Skeletal muscle satellite cell (primary cell): ENCODE measurements around the gene MADCAM1.
A peak's percentile ranks its signal among the peaks of the same experiment; 100 is the strongest.

Experiments used
- H3K27me3 ChIP-seq: 2 replicates; pipeline ENCODE4 v1.7.0; 2013; ENCODE audit warnings: low read length; ENCODE audit not compliant: control insufficient read depth, insufficient read depth
- H3K36me3 ChIP-seq: 2 replicates; pipeline ENCODE4 v1.7.0; 2013; ENCODE audit warnings: mild to moderate bottlenecking, control low read depth, low read length; ENCODE audit not compliant: insufficient read depth
- H3K4me1 ChIP-seq: 2 replicates; pipeline ENCODE4 v1.7.0; 2013; ENCODE audit warnings: low read length; ENCODE audit not compliant: control insufficient read depth, insufficient read depth
- H3K4me2 ChIP-seq: 2 replicates; pipeline ENCODE4 v1.7.0; 2013; ENCODE audit warnings: mild to moderate bottlenecking, low read length
- H3K4me3 ChIP-seq: 2 replicates; pipeline ENCODE4 v1.7.0; 2013; ENCODE audit warnings: low read length
- H3K9ac ChIP-seq: 2 replicates; pipeline ENCODE4 v1.7.0; 2013; ENCODE audit warnings: mild to moderate bottlenecking, low read depth, low read length, moderate library complexity
- H3K9me3 ChIP-seq: replicated peaks from 2 replicates; pipeline ENCODE4 v1.7.0; 2013; ENCODE audit warnings: mild to moderate bottlenecking, control low read depth, low read length

The MADCAM1 gene

GRCh38 chr19:483332-484072 lies 12.8 kb upstream of the MADCAM1 start:
- peaks cover 11% of the 10 kb centered on the region for H3K27me3 ChIP-seq
- H3K9ac ChIP-seq: no peak overlapping the region
- H3K36me3 ChIP-seq: no peaks in the 10 kb centered on the region
- H3K4me3 ChIP-seq: no peak overlapping the region
- H3K4me2 ChIP-seq: no peak overlapping the region
- no peaks in the 10 kb centered on the region for H3K9me3 ChIP-seq
- H3K4me1 ChIP-seq: peaks cover 14% of the 10 kb centered on the region

DNA sequence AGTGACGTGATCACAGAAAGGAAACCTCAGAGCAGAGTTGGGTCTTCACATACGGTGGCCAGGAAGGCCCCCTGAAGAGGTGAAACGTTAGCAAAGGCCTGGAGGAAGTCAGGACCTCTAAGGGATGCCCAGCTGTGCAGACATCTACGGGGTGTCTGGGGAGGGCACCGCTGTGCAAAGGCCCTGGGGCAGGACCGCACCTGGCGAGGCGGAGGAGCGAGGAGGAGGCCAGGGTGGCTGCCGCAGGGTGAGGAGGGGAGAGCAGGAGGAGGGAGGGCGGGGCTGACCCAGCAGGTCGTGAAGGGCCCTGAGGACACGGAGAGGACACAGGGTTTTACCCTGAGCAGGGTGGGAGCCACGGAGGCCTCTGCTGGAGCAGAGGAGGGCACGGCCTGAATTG lies 11.8 kb upstream of the MADCAM1 start:
- H3K27me3 ChIP-seq: peaks cover 11% of the 10 kb centered on the region
- H3K4me2 ChIP-seq: no peak overlapping the region
- H3K9ac ChIP-seq: no peak overlapping the region
- peaks cover 15% of the 10 kb centered on the region for H3K4me1 ChIP-seq
- H3K4me3 ChIP-seq: no peak overlapping the region
- no peaks in the 10 kb centered on the region for H3K36me3 ChIP-seq
- H3K9me3 ChIP-seq: no peaks in the 10 kb centered on the region

DNA sequence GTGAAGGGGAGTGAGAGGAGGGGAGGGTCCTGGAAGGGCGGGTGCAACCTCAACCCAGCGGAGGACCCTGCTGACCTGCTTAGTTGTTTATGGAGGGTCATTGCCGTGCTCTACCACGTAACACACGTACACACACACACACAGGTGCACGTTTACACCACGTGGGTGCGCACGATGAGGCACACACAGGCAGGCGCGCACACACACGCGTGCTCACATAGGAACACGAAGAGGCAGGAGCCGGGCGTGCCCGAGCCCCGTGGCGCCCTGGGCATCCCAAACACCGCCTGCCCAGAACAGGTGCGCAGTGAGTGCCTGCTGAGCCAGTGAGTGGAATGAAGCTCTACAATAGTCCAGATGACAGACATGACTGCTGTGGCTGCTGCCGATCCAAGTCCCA lies 11.2 kb upstream of the MADCAM1 start:
- H3K9ac ChIP-seq: peak overlapping the region; percentile 50
- H3K4me3 ChIP-seq: peak overlapping the region; percentile 55
- no peaks in the 10 kb centered on the region for H3K9me3 ChIP-seq
- H3K36me3 ChIP-seq: no peaks in the 10 kb centered on the region
- peak overlapping the region; percentile 60 for H3K4me2 ChIP-seq
- H3K27me3 ChIP-seq: peaks cover 11% of the 10 kb centered on the region
- H3K4me1 ChIP-seq: peaks cover 18% of the 10 kb centered on the region

DNA sequence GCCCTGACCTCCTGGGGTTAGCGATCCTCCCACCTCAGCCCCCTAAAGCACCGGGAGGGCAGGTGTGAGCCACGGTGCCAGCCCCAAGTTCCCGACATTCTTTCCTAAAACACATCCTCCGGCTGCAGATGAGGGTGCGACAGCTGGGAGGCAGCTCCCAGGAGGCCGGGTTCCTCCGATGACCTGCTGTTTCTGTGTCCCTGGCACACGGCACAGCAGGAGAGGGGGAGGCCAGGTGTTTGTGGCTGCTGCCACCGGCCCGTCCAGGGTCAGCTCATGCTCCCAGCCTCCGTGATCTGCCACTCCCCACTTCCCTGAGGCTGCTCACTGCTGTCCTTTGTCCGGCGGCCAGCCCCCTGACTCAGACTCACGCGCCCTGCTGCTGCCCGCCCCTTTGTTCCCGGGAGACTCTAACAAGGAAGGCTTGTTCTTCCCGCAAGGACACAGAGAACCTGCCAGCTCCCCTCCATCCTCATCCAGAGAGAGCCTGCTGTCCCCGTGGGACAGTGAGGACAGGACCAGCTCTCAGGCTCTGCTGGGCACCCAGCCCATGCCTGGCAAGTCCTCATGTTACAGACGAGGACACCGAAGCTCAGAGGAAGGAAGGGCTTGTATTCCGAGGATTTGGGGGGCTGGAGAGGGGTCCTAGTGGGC lies 10.6 kb upstream of the MADCAM1 start:
- no peaks in the 10 kb centered on the region for H3K9me3 ChIP-seq
- peak overlapping the region; percentile 55 for H3K4me3 ChIP-seq
- peaks cover 11% of the 10 kb centered on the region for H3K27me3 ChIP-seq
- peak overlapping the region; percentile 60 for H3K4me2 ChIP-seq
- peaks cover 18% of the 10 kb centered on the region for H3K4me1 ChIP-seq
- peak overlapping the region; percentile 50 for H3K9ac ChIP-seq
- H3K36me3 ChIP-seq: no peaks in the 10 kb centered on the region

GRCh38 chr19:488505-489417 lies 7.5 kb upstream of the MADCAM1 start:
- H3K9me3 ChIP-seq: no peaks in the 10 kb centered on the region
- peaks cover 11% of the 10 kb centered on the region for H3K27me3 ChIP-seq
- H3K4me3 ChIP-seq: peak overlapping the region; percentile 93
- H3K9ac ChIP-seq: peak overlapping the region; percentile 100
- peaks cover 18% of the 10 kb centered on the region for H3K4me1 ChIP-seq
- H3K4me2 ChIP-seq: peak overlapping the region; percentile 99
- no peaks in the 10 kb centered on the region for H3K36me3 ChIP-seq

DNA sequence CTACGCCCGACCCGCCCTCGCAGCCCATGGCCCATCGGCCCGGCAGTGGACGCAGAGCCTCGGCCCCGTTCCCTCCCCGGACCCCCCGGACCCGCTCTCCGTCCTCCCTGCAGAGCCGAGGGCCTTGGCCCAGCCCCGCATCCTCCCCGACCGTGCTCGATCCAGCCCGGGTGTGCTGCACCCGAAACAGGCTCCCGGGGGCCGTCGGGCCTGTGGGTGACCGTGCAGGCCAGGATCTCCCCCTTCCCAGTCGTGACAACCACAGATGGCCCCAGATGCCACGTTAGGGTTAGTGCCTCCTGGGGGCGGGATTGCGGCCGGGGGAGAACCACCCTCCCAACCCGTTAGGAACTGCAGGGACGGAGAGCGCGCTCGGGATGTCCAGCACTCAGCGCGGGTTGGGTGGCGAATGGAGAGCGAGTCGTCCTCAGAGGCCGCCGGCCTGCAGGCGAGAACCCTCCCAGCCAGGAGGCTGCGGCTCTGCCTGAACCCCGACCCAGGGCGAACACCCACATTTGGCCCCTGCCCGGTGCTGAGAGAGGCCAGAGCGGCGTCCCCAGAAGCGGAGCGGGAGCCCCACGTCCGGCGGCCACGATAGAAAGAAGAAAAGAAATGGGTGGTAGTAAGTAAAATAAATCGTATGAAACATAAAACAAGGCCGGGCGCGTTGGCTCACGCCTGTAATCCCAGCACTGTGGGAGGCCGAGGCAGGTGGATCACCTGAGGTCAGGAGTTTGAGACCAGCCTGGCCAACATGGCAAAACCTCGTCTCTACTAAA lies 6.7 kb upstream of the MADCAM1 start:
- Histone ChIP-seq H3K4me1 (peaks cover 18% of the 10 kb centered on the region), H3K9me3 (no peaks in the 10 kb centered on the region), H3K27me3 (peaks cover 11% of the 10 kb centered on the region), H3K4me2 (peak overlapping the region; percentile 99), H3K36me3 (no peaks in the 10 kb centered on the region), H3K9ac (peak overlapping the region; percentile 100), H3K4me3 (peak overlapping the region; percentile 93)

DNA sequence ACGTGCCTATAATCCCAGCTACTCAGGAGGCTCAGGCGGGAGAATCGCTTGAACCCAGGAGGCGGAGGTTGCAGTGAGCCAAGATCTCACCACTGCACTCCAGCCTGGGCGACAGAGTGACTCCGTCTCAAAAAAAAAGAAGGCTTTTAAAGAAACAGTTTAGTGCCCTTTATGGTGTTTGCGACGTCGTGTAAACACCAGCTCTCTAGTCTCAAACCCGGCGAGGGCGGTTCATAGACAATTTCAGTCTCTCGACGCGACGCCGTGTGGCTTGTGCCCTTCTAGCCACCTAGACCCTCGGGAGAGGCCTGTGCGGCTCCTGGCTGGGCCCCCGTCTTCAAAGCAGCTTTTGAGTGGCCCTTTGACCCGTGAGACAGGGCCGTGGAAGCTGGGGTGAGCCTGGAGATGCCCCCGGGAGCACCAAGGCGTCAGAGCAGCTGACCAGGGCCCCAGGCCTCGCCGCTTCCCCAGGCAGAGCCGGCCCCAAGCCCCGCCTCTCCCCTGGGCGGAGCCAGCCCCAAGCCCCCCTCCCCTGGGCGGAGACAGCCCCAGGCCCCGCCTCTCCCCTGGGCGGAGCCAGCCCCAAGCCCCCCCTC lies 5.0 kb upstream of the MADCAM1 start:
- H3K9me3 ChIP-seq: no peaks in the 10 kb centered on the region
- H3K4me2 ChIP-seq: no peak overlapping the region
- H3K4me1 ChIP-seq: peaks cover 7% of the 10 kb centered on the region
- no peak overlapping the region for H3K9ac ChIP-seq
- no peaks in the 10 kb centered on the region for H3K36me3 ChIP-seq
- no peak overlapping the region for H3K4me3 ChIP-seq
- peaks cover 4% of the 10 kb centered on the region for H3K27me3 ChIP-seq

DNA sequence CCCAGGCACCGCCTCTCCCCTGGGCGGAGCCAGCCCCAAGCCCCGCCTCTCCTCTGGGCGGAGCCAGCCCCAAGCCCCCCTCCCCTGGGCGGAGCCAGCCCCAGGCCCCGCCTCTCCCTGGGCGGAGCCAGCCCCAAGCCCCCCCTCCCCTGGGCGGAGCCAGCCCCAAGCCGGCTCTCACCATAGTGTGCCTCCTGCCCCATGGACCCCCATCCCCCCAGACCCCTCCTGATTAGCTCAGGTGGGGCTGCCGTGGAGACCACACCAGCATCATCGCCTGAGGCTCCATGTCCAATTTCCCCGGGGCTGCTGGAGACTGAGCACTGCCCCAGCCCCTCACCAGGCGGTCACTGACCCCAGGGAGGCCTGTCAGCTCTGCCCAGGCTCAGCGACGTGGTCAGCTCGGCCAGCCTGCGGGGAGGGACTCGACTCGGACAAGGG lies 4.2 kb upstream of the MADCAM1 start:
- Histone ChIP-seq H3K9me3 (no peaks in the 10 kb centered on the region), H3K9ac (no peak overlapping the region), H3K27me3 (peaks cover 3% of the 10 kb centered on the region), H3K36me3 (no peaks in the 10 kb centered on the region), H3K4me3 (no peak overlapping the region), H3K4me2 (no peak overlapping the region), H3K4me1 (peaks cover 7% of the 10 kb centered on the region)

DNA sequence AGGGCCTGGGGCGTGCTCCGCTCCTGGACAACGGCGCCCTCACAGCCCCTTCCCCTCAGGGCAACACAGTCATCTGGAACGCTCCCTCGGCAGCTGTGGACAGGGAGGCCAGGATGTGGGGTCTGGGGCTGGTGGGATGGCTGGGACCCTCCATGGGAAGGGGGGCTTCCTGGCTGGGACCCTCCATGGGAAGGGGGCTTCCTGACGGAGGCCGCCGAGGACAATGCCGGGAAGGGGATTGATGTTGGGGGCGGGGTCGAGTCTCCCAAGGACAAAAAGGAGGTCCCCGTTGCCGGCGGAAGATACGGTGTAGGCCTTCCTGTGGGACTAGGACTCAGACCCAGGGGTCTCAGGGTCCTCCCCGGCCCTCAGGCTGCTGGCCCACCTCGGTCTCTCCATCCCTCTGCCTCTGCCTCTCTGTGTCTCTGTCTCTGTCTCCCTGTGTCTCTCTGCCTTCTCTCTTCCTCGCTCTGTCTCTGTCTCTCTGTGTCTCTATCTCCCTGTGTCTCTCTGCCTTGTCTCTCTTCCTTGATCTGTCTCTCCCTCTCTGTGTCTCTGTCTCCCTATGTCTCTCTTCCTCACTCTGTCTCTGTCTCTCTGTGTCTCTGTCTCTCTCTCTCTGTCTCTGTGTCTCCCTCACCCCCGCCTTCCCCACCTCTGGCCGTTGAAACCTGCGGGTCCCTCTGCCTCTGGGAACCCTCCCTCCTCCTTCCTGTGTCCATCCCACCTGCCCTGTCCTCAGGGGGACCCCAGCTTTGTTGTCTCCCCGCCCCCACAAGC lies 2.7 kb upstream of the MADCAM1 start:
- H3K4me2 ChIP-seq: no peak overlapping the region
- peaks cover 13% of the 10 kb centered on the region for H3K27me3 ChIP-seq
- H3K4me3 ChIP-seq: no peak overlapping the region
- peaks cover 7% of the 10 kb centered on the region for H3K4me1 ChIP-seq
- no peak overlapping the region for H3K9ac ChIP-seq
- no peaks in the 10 kb centered on the region for H3K9me3 ChIP-seq
- H3K36me3 ChIP-seq: no peaks in the 10 kb centered on the region
